H1 (cell line): ENCODE measurements around the gene COL2A1. TPM values are rescaled to one million over a fixed set of nuclear protein-coding genes. Genes with fewer than 3 reads are reported as not detected.

Experiments
- CTCF ChIA-PET: fragments of 300-600 bp; sonication (Branson Sonifier 250); formaldehyde crosslinking; loops from one replicate; lab custom pipeline; 2021; ENCODE audit not compliant: partially characterized antibody; lab: Charles Lee
- POLR2A ChIA-PET: fragments of 300-600 bp; sonication (Branson Sonifier 250); formaldehyde crosslinking; loops from one replicate; lab custom pipeline; 2021; ENCODE audit warnings: inconsistent platforms; ENCODE audit not compliant: partially characterized antibody; lab: Charles Lee
- DNase-seq, 2 experiments: peaks; one replicate each; pipeline versions ENCODE4 v3.0.0 to v3.0.0-alpha.2; 2010 to 2022; ENCODE audit warnings: low spot score in 2 of 2, low read depth in 1 of 2, mixed read lengths in 1 of 2
- FAIRE-seq: peaks from 2 replicates; lab custom pipeline; 2011; peaks lifted over from hg19 to GRCh38; lab: Jason Lieb, UNC
- H2AFZ ChIP-seq: 2 replicates; pipeline ENCODE4 v1.8.1; 2012; ENCODE audit warnings: low read length, inconsistent platforms
- H2AK5ac ChIP-seq: 2 replicates; pipeline ENCODE4 v1.6.1; 2013; ENCODE audit warnings: low read depth, low read length
- H2BK120ac ChIP-seq: replicated peaks from 2 replicates; pipeline ENCODE3; 2013; ENCODE audit warnings: low read depth, low read length, inconsistent platforms
- H2BK12ac ChIP-seq: 2 replicates; pipeline ENCODE4 v1.6.1; 2013; ENCODE audit warnings: low read depth, low read length
- H2BK15ac ChIP-seq: 2 replicates; pipeline ENCODE4 v1.6.1; 2013; ENCODE audit warnings: low read length
- H2BK20ac ChIP-seq: 2 replicates; pipeline ENCODE4 v1.6.1; 2013; ENCODE audit warnings: low read length
- H2BK5ac ChIP-seq: 2 replicates; pipeline ENCODE4 v1.6.1; 2013; ENCODE audit warnings: low read depth, low read length
- H3K14ac ChIP-seq: 2 replicates; pipeline ENCODE4 v1.6.1; 2013; ENCODE audit warnings: inconsistent platforms; ENCODE audit not compliant: insufficient read length
- H3K18ac ChIP-seq: 2 replicates; pipeline ENCODE4 v1.6.1; 2013; ENCODE audit warnings: low read length; ENCODE audit errors: extremely low read depth
- H3K23ac ChIP-seq: 2 replicates; pipeline ENCODE4 v1.6.1; 2013; ENCODE audit warnings: inconsistent platforms; ENCODE audit not compliant: insufficient read length
- H3K23me2 ChIP-seq: 2 replicates; pipeline ENCODE4 v1.6.1; 2013; ENCODE audit warnings: low read depth, low read length
- H3K27ac ChIP-seq: 2 replicates; pipeline ENCODE4 v1.6.1; 2011; ENCODE audit warnings: low read depth, low read length, inconsistent platforms
- H3K27me3 ChIP-seq, 4 experiments: replicated peaks in 1 of 4; 1 replicate in 1 of 4; 2 replicates in 3 of 4; pipeline versions ENCODE4 v1.6.1 to v1.8.1; 2011 to 2013; ENCODE audit warnings: low read length in 3 of 4, mild to moderate bottlenecking in 3 of 4, inconsistent platforms in 2 of 4, mixed read lengths in 2 of 4, moderate library complexity in 1 of 4; ENCODE audit not compliant: control insufficient read depth in 3 of 4, insufficient read depth in 3 of 4; ENCODE audit errors: extremely low read depth in 1 of 4
- H3K36me3 ChIP-seq, 4 experiments: 2 replicates each; pipeline versions ENCODE4 v1.6.1 to v1.8.1; 2011 to 2013; ENCODE audit warnings: mild to moderate bottlenecking in 4 of 4, low read length in 3 of 4, moderate library complexity in 2 of 4, control low read depth in 1 of 4, inconsistent platforms in 1 of 4; ENCODE audit not compliant: insufficient read depth in 4 of 4, control insufficient read depth in 2 of 4
- H3K4ac ChIP-seq: replicated peaks from 2 replicates; pipeline ENCODE3; 2013; ENCODE audit warnings: low read length, low read depth, mixed read lengths, inconsistent platforms; ENCODE audit not compliant: insufficient read length
- H3K4me1 ChIP-seq, 4 experiments: replicated peaks in 1 of 4; 1 replicate in 1 of 4; 2 replicates in 3 of 4; pipeline versions ENCODE4 v1.6.1 to v1.8.1; 2011 to 2013; ENCODE audit warnings: low read length in 3 of 4, inconsistent platforms in 2 of 4, mixed read lengths in 1 of 4; ENCODE audit not compliant: insufficient read depth in 4 of 4, control insufficient read depth in 3 of 4
- H3K4me2 ChIP-seq, 2 experiments: 2 replicates each; pipeline versions ENCODE4 v1.6.1 to v1.8.1; 2011 to 2013; ENCODE audit warnings: low read depth in 2 of 2, low read length in 2 of 2, control low read depth in 1 of 2, inconsistent platforms in 1 of 2, mild to moderate bottlenecking in 1 of 2; ENCODE audit not compliant: insufficient read depth in 1 of 2
- H3K4me3 ChIP-seq, 4 experiments: fragments of 200-600, 300-600 bp in 1 of 4; sonication (generic), shearing (Covaris generic), sonication (Bioruptor Twin) in 1 of 4; 2 replicates each; pipeline versions ENCODE4 v1.5.1 to v1.8.1; 2011 to 2016; ENCODE audit warnings: low read length in 4 of 4, low read depth in 3 of 4, control low read depth in 2 of 4, inconsistent platforms in 2 of 4, mild to moderate bottlenecking in 2 of 4, mixed read lengths in 1 of 4, moderate library complexity in 1 of 4; ENCODE audit not compliant: insufficient read depth in 2 of 4; ENCODE audit errors: extremely low read depth in 1 of 4
- H3K56ac ChIP-seq: replicated peaks from 2 replicates; pipeline ENCODE3; 2013; ENCODE audit warnings: low read depth, mild to moderate bottlenecking, mixed read lengths, low read length, inconsistent platforms; ENCODE audit not compliant: insufficient read length
- H3K79me1 ChIP-seq: 2 replicates; pipeline ENCODE4 v1.6.1; 2013; ENCODE audit warnings: low read depth, low read length, control low read depth
- H3K79me2 ChIP-seq, 2 experiments: 2 replicates each; pipeline versions ENCODE4 v1.6.1 to v1.8.1; 2012 to 2013; ENCODE audit warnings: low read length in 2 of 2, mild to moderate bottlenecking in 2 of 2, inconsistent platforms in 1 of 2; ENCODE audit not compliant: insufficient read depth in 2 of 2, control insufficient read depth in 1 of 2
- H3K9ac ChIP-seq, 4 experiments: replicated peaks in 1 of 4; 1 replicate in 1 of 4; 2 replicates in 3 of 4; pipeline versions ENCODE4 v1.6.1 to v1.8.1; 2011 to 2013; ENCODE audit warnings: low read depth in 3 of 4, low read length in 3 of 4, control low read depth in 2 of 4, mild to moderate bottlenecking in 2 of 4, moderate library complexity in 2 of 4, inconsistent platforms in 1 of 4; ENCODE audit errors: extremely low read depth in 1 of 4
- H3K9me3 ChIP-seq, 2 experiments: 2 replicates each; pipeline versions ENCODE4 v1.6.1 to v1.8.1; 2012 to 2013; ENCODE audit warnings: mild to moderate bottlenecking in 2 of 2, moderate library complexity in 2 of 2, control low read depth in 1 of 2, inconsistent platforms in 1 of 2, low read depth in 1 of 2, low read length in 1 of 2, mixed read lengths in 1 of 2; ENCODE audit not compliant: insufficient read depth in 2 of 2
- H4K20me1 ChIP-seq, 2 experiments: replicated peaks in 1 of 2; 2 replicates each; pipeline versions ENCODE3 to v1.8.1; 2011 to 2013; ENCODE audit warnings: inconsistent platforms in 2 of 2, low read length in 2 of 2, mild to moderate bottlenecking in 1 of 2; ENCODE audit not compliant: insufficient read depth in 2 of 2, control insufficient read depth in 1 of 2
- H4K5ac ChIP-seq: 2 replicates; pipeline ENCODE4 v1.6.1; 2013; ENCODE audit warnings: low read length, low read depth, mixed read lengths, inconsistent platforms; ENCODE audit not compliant: insufficient read length
- H4K8ac ChIP-seq: 2 replicates; pipeline ENCODE4 v1.8.0; 2013; ENCODE audit warnings: mild to moderate bottlenecking, moderate library complexity, low read length, inconsistent platforms; ENCODE audit not compliant: insufficient read depth; ENCODE audit errors: extremely low read depth
- H4K91ac ChIP-seq: replicated peaks from 2 replicates; pipeline ENCODE3; 2013; ENCODE audit warnings: low read length, mixed read lengths, inconsistent platforms; ENCODE audit not compliant: insufficient read length
- CBX5 ChIP-seq: fragments of 300-800, 300-1000 bp; sonication (generic); IDR thresholded peaks from 2 replicates; pipeline ENCODE4 v1.7.1; 2016; ENCODE audit warnings: antibody characterized with exemption, low read length, low read depth
- CEBPB ChIP-seq: IDR thresholded peaks from 2 replicates; pipeline ENCODE4 v1.6.1; 2012; ENCODE audit warnings: low read depth, low read length
- TEAD4 ChIP-seq: IDR thresholded peaks from 2 replicates; pipeline ENCODE4 v1.6.1; 2012; ENCODE audit warnings: low read depth, low read length, inconsistent platforms, mixed read lengths
- WGBS, 2 experiments: shearing (Covaris generic) in 1 of 2; methylation state at CpG; one replicate each; pipeline versions ENCODE4 v1.1.6 to v1.1.7; 2013 to 2015; ENCODE audit warnings: low lambda C conversion rate in 2 of 2, mixed read lengths in 2 of 2, inconsistent platforms in 1 of 2, low coverage in 1 of 2, missing lambda C conversion rate in 1 of 2; ENCODE audit not compliant: insufficient replicate concordance in 2 of 2, insufficient coverage in 1 of 2, insufficient read length in 1 of 2; ENCODE audit errors: extremely low coverage in 1 of 2, missing lambda C conversion rate in 1 of 2; 5-methylcytosine and 5-hydroxymethylcytosine counted together
- polyA plus RNA-seq, 7 experiments: library from polyadenylated mRNA; depleted of rRNA in 3 of 7; stranded (reverse) in 5 of 7; unstranded in 2 of 7; fragments of >200 nt in 5 of 7; fragments of 200-250 nt in 2 of 7; gene quantifications; 1 replicate in 5 of 7; 2 replicates in 1 of 7; 4 replicates in 1 of 7; pipeline versions ENCODE4 v1.2.1 to v1.2.3, GENCODE V29; 2011 to 2013; ENCODE audit warnings: missing spikeins in 2 of 7, mixed read lengths in 2 of 7
- total RNA-seq: library from RNA; stranded (reverse); fragmentation: NEBNext Ultra II Directional; extraction: Animal tissue kit (Norgen Biotek cat#: 25700); gene quantifications from 2 replicates; pipeline ENCODE4 v1.2.1, GENCODE V29; 2021

COL2A1 gene
- total and polyA plus RNA-seq, 2 of the 8 experiments (the other 6 are each of a cell fraction or from before 2014, with no cell fraction given), result 4.2 to 14.6 TPM

GRCh38 chr12:47979686-47980085, 24.6 kb downstream of the COL2A1 start:
- no peak overlapping the region for H3K18ac ChIP-seq
- no peak overlapping the region for H4K8ac ChIP-seq
- no peak overlapping the region for H3K56ac ChIP-seq
- ChIA-PET CTCF (interaction anchor here (0.6 to 4.2 kb wide), 5 partner anchors 10 to 82 kb away, joined by 3 to 22 read pairs (median 8); partner anchors contain the start of gene TMEM106C), POLR2A (interaction anchor here (0.5 kb wide), 1 partner anchor 11 kb away, joined by 5 read pairs; no protein-coding TSS in a partner anchor)
- TF ChIP-seq CEBPB, result no peak
- TF ChIP-seq CBX5, result no peak
- TF ChIP-seq TEAD4, result no peak
- H3K27ac ChIP-seq, result no peak overlapping the region
- H3K79me2 ChIP-seq, result no peaks in the 10 kb centered on the region
- no peak overlapping the region for H3K4ac ChIP-seq
- no peak overlapping the region for H4K5ac ChIP-seq
- H4K20me1 ChIP-seq, result no peaks in the 10 kb centered on the region
- no peak overlapping the region for H2BK5ac ChIP-seq
- FAIRE-seq (no peak), DNase-seq (no peak)
- no peak overlapping the region for H2BK15ac ChIP-seq
- no peak overlapping the region for H3K4me2 ChIP-seq
- H3K4me1 ChIP-seq, result no peaks in the 10 kb centered on the region
- H2AK5ac ChIP-seq, result no peak overlapping the region
- no peak overlapping the region for H3K9ac ChIP-seq
- H3K36me3 ChIP-seq, result no peaks in the 10 kb centered on the region
- no peak overlapping the region for H3K14ac ChIP-seq
- H3K9me3 ChIP-seq, result no peaks in the 10 kb centered on the region
- no peak overlapping the region for H2BK12ac ChIP-seq
- no peaks in the 10 kb centered on the region for H3K23me2 ChIP-seq
- H4K91ac ChIP-seq, result no peak overlapping the region
- H3K4me3 ChIP-seq, result no peak overlapping the region
- no peak overlapping the region for H2AFZ ChIP-seq
- H3K79me1 ChIP-seq, result no peaks in the 10 kb centered on the region
- 92% methylated on average over 5 of the region's 11 CpGs; no CpG with 5 or more reads in 1 of the 2 experiments for WGBS, 2 experiments
- H2BK20ac ChIP-seq, result no peak overlapping the region
- no peaks in the 10 kb centered on the region for H3K27me3 ChIP-seq
- H2BK120ac ChIP-seq, result no peak overlapping the region
- H3K23ac ChIP-seq, result no peak overlapping the region
